ENCODE measurements around the gene MRTFB. TPM values are rescaled to one million over a fixed set of nuclear protein-coding genes. Genes with fewer than 3 reads are reported as not detected.
"Not testable (repeated sequence)": the region's sequence is repeated elsewhere in the genome, so short reads cannot be mapped to it uniquely, and the experiment has no call there.

MRTFB gene
- total RNA-seq, 2 donors from 2014 or later = 21.6 to 21.7 TPM

DNA sequence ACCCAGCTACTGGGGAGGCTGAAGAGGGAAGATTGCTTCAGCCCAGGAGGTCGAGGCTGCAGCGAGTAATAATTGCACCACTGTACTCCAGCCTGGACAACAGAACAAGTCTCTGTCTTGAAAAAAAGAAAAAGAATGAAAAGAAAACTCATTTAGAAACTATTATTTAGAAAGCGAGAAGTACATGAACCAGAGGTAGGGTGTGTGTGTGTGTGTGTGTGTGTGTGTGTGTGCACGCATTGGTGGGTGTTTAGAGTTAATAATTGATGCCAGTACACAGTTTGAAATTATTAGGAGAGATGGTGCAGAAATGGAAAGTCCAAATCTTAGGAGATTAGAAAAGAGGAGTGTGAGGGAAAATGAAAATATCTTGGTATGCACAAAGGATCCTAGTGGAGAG is 106.6 kb downstream of the MRTFB start:
- ATAC-seq (no peak), DNase-seq (no peak)
- H3K36me3 Mint-ChIP-seq (ENCODE audit: low read depth) = peaks cover 4% of the 10 kb centered on the region
- H3K4me3 Mint-ChIP-seq = no peak overlapping the region
- no peaks in the 10 kb centered on the region for H3K27me3 Mint-ChIP-seq
- no peaks in the 10 kb centered on the region for H3K9me3 ChIP-seq (ENCODE audit: control insufficient read depth, low read length, poor library complexity, severe bottlenecking)
- no peak overlapping the region for H3K27ac Mint-ChIP-seq
- H3K4me1 Mint-ChIP-seq = peaks cover 2% of the 10 kb centered on the region

DNA sequence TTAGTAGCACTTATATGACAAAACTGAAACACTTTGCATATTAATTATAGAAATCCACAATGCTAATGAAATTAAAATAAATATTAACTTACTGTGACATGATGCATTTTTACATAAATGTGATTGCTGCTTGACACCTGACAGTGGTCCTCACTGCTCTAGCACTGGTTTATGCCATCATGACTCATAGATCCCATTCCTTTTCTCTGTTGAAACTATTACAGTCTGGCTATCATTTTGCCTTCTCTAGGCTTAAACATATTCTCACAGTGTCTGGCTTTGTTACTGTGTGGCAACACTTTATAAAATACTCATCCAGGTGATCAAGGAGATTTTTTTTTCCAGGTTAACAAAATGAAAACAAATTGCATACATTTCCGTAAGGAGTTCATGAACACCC is 108.0 kb downstream of the MRTFB start:
- Mint-ChIP-seq H3K4me3 (no peak overlapping the region), H3K27ac (no peak overlapping the region), H3K27me3 (no peaks in the 10 kb centered on the region), H3K36me3 (ENCODE audit: low read depth) (peaks cover 2% of the 10 kb centered on the region), H3K4me1 (peaks cover 4% of the 10 kb centered on the region)
- ATAC-seq (no peak), DNase-seq (no peak)
- H3K9me3 ChIP-seq (ENCODE audit: control insufficient read depth, low read length, poor library complexity, severe bottlenecking) = no peaks in the 10 kb centered on the region

DNA sequence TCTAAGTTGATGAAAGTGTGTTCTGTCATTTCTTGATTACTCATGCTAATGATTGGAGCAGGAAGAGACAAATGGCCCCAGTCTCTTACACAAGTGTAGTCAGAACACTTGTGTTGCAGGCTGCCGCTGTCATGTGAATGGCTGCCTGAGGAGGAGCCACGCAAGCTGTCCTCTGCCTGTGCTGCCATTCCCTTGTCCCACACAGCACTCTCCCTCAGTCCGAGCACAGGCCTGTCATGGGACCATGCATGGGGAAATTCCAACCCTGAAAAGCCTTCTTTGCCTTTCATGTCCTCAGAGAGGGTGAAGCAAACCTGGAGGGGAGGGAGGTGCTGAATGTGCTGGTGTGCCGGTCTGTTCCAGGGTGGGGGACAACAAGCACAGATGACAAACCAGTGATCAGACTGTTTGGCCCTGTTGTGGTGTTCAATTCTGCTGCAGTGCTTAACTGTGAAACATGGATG is 109.4 kb downstream of the MRTFB start:
- Mint-ChIP-seq H3K27me3 (no peaks in the 10 kb centered on the region), H3K36me3 (ENCODE audit: low read depth) (peaks cover 2% of the 10 kb centered on the region), H3K27ac (no peak overlapping the region), H3K4me1 (peaks cover 2% of the 10 kb centered on the region), H3K4me3 (no peak overlapping the region)
- ATAC-seq (no peak), DNase-seq (no peak)
- no peaks in the 10 kb centered on the region for H3K9me3 ChIP-seq (ENCODE audit: control insufficient read depth, low read length, poor library complexity, severe bottlenecking)

DNA sequence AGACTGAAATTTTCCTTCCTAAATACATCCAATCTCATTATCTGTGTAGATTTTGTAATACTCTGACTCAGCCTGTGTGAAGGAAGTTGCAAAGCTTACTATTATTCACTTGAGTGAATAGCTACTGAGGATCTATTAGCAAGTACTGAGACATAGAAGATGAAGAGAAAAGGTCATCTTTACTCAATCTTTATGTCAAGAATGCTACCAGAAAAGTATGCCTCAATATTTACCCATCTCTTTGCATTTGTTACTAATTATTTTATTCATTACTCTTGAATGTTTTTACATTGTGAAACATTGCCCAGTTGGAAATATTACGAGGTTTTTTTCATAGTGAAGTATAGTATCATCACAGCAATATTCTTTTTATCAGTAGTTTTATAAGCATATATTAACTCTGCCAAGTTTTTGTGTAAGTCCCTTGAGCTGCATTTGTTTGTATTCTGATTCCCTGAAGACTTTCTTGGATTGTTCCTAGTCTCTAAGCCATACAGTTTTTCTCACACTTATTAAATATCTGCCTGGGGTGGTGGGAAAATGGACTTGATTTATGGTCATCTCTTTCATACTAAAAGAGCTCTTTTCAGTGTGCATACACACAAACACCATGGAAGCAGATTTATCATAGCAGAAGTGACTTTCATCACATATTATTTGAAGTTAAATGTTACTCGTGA is 110.4 kb downstream of the MRTFB start:
- H3K36me3 Mint-ChIP-seq (ENCODE audit: low read depth) = peaks cover 2% of the 10 kb centered on the region
- no peak for ATAC-seq
- H3K27ac Mint-ChIP-seq = peak overlapping the region; percentile 32
- no peak for DNase-seq
- H3K4me3 Mint-ChIP-seq = no peak overlapping the region
- H3K4me1 Mint-ChIP-seq = peaks cover 8% of the 10 kb centered on the region
- H3K27me3 Mint-ChIP-seq = no peaks in the 10 kb centered on the region
- H3K9me3 ChIP-seq (ENCODE audit: control insufficient read depth, low read length, poor library complexity, severe bottlenecking) = no peaks in the 10 kb centered on the region

DNA sequence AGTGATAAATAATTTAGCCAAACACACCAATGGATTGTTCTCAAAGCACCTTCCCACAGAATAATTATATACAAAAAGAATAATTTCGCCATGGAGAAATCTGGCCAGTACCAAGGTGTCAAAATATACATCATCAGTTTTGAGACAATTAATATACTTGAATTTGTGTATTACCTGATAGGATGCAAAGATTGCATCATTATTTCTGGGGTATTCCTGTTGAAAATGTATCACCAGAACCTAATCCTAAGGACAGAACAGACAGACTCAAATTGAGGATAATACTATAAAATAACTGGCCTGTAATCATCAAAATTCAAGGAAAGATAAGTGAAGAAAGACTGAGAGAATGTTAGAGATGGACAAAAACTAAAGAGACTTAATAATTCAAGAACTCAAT is 111.9 kb downstream of the MRTFB start:
- no peaks in the 10 kb centered on the region for H3K36me3 Mint-ChIP-seq (ENCODE audit: low read depth)
- peaks cover 10% of the 10 kb centered on the region for H3K4me1 Mint-ChIP-seq
- H3K9me3 ChIP-seq (ENCODE audit: control insufficient read depth, low read length, poor library complexity, severe bottlenecking) = no peaks in the 10 kb centered on the region
- ATAC-seq = no peak
- no peaks in the 10 kb centered on the region for H3K27me3 Mint-ChIP-seq
- H3K4me3 Mint-ChIP-seq = no peak overlapping the region
- no peak overlapping the region for H3K27ac Mint-ChIP-seq
- no peak for DNase-seq

DNA sequence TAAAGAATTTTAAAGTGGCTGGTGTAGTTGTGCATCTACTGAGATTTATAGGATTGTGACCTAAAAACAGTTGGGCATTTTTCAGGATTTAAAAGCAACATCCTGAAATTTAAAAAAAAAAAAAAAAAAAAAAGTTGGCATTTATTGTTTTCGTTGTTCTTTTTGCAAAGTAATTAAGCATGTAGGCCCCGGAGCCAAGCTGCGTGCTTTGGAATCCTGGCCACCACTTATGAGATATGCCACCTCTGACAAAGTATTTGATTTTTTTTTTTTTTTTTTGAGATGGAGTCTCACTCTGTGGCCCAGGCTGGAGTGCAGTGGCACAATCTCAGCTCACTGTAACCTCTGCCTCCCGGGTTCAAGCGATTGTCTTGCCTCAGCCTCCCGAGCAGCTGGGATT is 112.8 kb downstream of the MRTFB start:
- H3K27ac Mint-ChIP-seq, H3K27me3 Mint-ChIP-seq: not testable (repeated sequence)

DNA sequence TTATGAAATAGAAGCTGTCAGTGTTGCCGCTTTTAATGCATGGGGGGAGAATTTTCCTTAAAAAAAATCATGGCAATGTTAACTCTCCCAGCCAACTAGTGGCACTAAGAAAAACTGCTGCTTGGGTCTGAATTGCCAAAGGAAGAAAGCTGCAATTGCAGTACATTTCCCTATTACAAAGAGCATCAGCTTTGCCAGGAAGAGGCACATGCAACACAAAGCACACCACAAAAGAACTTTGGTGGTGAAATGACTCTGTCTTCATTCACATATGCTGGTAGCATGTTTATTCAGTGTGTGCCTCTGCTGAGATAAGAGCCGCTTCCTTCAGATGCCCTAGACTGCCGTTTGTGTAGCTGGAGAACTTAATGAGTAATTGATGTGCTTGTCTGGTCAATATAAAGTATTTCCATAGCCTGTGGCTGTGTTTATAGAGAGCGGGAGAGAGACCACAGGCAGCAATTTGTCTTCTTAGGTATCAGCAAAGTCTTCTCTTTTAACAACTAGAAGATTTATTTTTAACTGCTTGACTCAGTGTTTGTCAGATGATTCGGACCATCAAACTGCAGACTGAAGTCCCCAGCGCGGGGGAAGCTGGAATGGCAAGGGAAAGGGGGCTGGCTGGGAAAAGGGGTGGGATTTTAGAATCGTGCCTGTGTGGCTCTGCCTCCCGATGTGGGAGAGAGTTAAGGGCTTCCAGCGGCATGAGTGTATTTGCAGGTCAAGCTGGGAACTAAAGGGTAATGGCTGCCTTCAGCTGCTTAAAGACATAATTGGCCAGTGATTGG is 115.1 kb downstream of the MRTFB start:
- H3K27ac Mint-ChIP-seq = peak overlapping the region; percentile 79
- ATAC-seq = no peak
- no peaks in the 10 kb centered on the region for H3K36me3 Mint-ChIP-seq (ENCODE audit: low read depth)
- no peak overlapping the region for H3K4me3 Mint-ChIP-seq
- no peak for DNase-seq
- H3K27me3 Mint-ChIP-seq = no peaks in the 10 kb centered on the region
- peaks cover 12% of the 10 kb centered on the region for H3K4me1 Mint-ChIP-seq
- no peaks in the 10 kb centered on the region for H3K9me3 ChIP-seq (ENCODE audit: control insufficient read depth, low read length, poor library complexity, severe bottlenecking)

More for the DNA sequence above, 112.8 kb downstream of the MRTFB start:
- not testable (repeated sequence) for H3K4me3 Mint-ChIP-seq; DNase-seq; H3K9me3 ChIP-seq (ENCODE audit: control insufficient read depth, low read length, poor library complexity, severe bottlenecking); H3K4me1 Mint-ChIP-seq; ATAC-seq; H3K36me3 Mint-ChIP-seq (ENCODE audit: low read depth)

DNA sequence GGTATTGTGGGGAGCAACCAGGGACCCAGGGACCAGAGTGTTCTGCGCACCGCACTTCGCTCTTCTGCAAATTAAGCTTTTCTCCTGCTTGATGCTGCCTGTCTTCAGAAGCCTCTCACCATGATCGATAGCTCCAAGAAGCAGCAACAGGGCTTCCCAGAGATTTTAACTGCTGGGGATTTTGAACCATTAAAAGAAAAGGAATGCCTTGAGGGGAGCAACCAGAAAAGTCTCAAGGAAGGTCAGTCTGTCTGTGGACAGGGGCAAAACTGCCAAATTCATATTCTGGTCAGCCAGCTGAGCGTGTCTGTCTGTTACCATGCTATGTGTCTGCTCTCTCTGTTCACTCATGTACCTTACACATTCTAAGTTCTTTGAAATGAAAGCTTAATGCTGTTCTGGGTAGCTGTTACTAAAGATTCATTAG is 115.7 kb downstream of the MRTFB start:
- H3K4me1 Mint-ChIP-seq = peaks cover 12% of the 10 kb centered on the region
- ATAC-seq = no peak
- H3K36me3 Mint-ChIP-seq (ENCODE audit: low read depth) = no peaks in the 10 kb centered on the region
- no peak overlapping the region for H3K4me3 Mint-ChIP-seq
- peak overlapping the region; percentile 79 for H3K27ac Mint-ChIP-seq
- DNase-seq = no peak
- H3K9me3 ChIP-seq (ENCODE audit: control insufficient read depth, low read length, poor library complexity, severe bottlenecking) = no peaks in the 10 kb centered on the region
- no peaks in the 10 kb centered on the region for H3K27me3 Mint-ChIP-seq

DNA sequence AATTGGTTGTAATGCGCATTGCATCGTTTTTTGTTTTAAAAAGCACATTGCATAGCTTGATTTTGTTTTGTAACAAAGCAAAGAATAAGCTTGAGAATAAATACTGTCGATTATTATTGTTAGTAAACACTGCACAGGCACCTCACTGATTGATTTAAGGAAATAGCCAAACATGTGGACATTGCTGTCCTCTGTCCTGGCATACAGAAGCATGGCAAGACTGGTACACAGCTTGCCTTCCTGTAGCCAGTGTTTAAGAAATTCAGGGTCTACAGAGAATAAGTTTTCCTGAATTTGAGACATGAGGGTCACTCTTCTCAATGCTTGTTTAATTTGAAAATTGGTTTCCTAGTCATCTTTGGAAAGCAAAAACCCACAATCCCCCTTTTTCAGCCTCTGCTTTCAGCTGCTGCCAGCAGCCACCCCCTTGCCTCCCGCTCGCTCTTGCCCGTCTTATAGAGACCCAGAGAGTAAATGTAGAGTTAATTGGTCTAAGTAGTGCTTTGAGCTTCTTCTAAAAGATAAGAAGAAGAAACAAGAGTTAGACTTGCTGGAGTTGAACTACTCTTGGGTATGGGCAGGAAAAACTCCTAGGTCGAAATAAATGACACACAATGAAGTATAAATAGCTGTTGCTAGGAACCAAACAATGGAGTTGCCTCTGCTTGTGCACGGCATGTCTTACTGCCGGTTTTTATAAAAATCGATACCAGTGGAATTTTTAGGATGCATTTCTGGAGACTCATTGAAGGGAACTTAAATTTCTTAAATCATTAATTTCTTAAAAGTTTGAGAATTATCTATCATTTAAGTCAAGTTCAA is 116.6 kb downstream of the MRTFB start:
- no peak overlapping the region for H3K4me3 Mint-ChIP-seq
- ATAC-seq = no peak
- DNase-seq = no peak
- no peaks in the 10 kb centered on the region for H3K9me3 ChIP-seq (ENCODE audit: control insufficient read depth, low read length, poor library complexity, severe bottlenecking)
- no peaks in the 10 kb centered on the region for H3K27me3 Mint-ChIP-seq
- H3K27ac Mint-ChIP-seq = no peak overlapping the region
- H3K4me1 Mint-ChIP-seq = peaks cover 14% of the 10 kb centered on the region
- no peaks in the 10 kb centered on the region for H3K36me3 Mint-ChIP-seq (ENCODE audit: low read depth)

DNA sequence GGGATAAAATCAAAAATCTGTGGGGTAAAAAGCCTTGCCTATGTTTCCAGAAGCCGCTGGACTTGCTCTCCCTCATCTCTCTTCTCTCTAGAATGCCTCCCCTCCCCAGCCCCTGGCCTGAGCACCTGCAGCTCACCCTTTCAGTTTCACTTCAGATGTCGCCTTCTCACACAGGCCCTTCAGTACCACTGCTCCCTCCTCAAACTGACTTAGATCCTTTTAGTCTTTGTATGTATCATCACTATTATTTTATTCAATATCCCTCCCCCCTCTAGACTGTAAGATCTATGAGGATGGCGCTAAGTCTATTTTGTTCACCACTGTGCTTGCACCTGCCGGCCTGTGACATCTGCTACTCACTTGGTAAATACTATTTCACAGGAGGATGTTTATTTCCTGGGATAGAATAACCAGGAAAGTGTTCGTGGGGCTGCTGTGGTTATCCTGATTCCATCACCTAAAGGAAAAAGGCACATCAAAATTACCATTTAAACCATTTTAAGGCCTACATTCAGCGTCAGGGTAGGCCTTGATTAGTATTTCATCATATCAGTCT is 122.3 kb downstream of the MRTFB start:
- no peaks in the 10 kb centered on the region for H3K9me3 ChIP-seq (ENCODE audit: control insufficient read depth, low read length, poor library complexity, severe bottlenecking)
- Mint-ChIP-seq H3K27ac (peak overlapping the region; percentile 86), H3K4me1 (peaks cover 14% of the 10 kb centered on the region), H3K36me3 (ENCODE audit: low read depth) (no peaks in the 10 kb centered on the region), H3K27me3 (no peaks in the 10 kb centered on the region), H3K4me3 (peak overlapping the region; percentile 83)
- ATAC-seq = peak; percentile 64
- DNase-seq = no peak

DNA sequence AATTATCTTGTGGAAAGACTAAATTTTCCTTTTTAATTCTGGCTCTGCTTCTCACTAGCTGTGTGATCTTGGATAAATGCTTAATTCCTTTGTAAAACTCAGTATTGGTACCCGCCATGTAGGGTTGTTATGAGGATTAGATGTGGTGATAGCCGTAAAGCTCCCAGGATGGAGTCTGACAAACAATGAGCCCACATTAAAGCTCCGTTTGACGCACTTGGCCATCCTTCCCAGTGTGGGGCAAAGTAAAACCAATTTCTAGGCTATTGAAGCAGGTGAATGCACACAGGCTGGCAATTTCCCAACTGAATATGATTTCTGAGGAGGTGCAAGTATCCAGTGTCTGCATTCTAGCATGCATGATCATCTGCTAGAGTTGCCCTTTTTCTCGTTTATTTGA is 123.6 kb downstream of the MRTFB start:
- H3K4me1 Mint-ChIP-seq = peaks cover 12% of the 10 kb centered on the region
- DNase-seq = no peak
- ATAC-seq = no peak
- H3K36me3 Mint-ChIP-seq (ENCODE audit: low read depth) = peaks cover 9% of the 10 kb centered on the region
- H3K9me3 ChIP-seq (ENCODE audit: control insufficient read depth, low read length, poor library complexity, severe bottlenecking) = no peaks in the 10 kb centered on the region
- no peak overlapping the region for H3K27ac Mint-ChIP-seq
- H3K27me3 Mint-ChIP-seq = no peaks in the 10 kb centered on the region
- no peak overlapping the region for H3K4me3 Mint-ChIP-seq

DNA sequence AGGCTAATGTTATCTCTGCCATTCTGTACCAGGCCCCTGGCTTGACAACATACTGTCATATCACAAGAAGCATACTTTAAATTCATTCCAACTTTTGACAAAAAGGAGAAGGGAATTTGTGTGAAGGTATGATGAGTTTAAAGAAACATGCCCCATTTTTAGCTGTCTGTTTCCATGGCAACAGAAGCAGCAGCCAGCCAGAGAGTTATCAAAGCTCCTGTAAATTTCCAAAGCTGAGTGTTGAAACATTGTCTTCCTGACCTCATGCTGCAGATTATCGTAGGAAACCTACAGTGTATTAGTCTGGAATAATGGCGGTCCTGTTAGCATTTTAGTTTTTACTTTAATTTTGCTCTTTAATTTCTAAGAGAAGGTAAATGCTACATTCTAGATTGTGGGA is 124.9 kb downstream of the MRTFB start:
- DNase-seq = no peak
- Mint-ChIP-seq H3K4me1 (peaks cover 13% of the 10 kb centered on the region), H3K27ac (peak overlapping the region; percentile 59), H3K36me3 (ENCODE audit: low read depth) (peaks cover 9% of the 10 kb centered on the region), H3K27me3 (no peaks in the 10 kb centered on the region), H3K4me3 (no peak overlapping the region)
- ATAC-seq = no peak
- no peaks in the 10 kb centered on the region for H3K9me3 ChIP-seq (ENCODE audit: control insufficient read depth, low read length, poor library complexity, severe bottlenecking)

DNA sequence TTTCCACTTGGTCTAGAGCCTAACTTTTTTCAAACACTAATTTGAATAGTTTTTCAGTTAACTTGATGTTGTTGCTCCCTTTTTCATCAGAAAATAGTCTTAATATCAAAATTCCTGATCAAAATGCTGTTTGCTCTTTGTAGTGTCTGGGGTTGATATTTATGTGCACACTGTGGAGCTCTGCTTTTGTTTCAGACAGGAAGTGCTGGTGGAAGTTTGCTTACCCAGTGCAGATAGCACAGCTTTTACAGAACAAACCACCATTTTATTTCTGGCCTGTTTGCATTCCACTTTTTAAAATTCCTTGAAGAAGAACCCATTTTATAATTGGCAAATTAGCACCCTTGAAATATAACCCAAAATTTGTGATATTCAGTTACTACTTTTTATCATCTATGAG is 125.4 kb downstream of the MRTFB start:
- Mint-ChIP-seq H3K27ac (peak overlapping the region; percentile 59), H3K27me3 (no peaks in the 10 kb centered on the region), H3K4me1 (peaks cover 13% of the 10 kb centered on the region), H3K4me3 (no peak overlapping the region), H3K36me3 (ENCODE audit: low read depth) (peaks cover 9% of the 10 kb centered on the region)
- ATAC-seq = no peak
- DNase-seq = no peak
- no peaks in the 10 kb centered on the region for H3K9me3 ChIP-seq (ENCODE audit: control insufficient read depth, low read length, poor library complexity, severe bottlenecking)
